CD4-positive, alpha-beta memory T cell (primary cell): ENCODE data around the gene PALLD. TPM values are rescaled to one million over a fixed set of nuclear protein-coding genes. Genes with fewer than 3 reads are reported as not detected.

Experiments used
- CTCF ChIA-PET: fragments of 350-600 bp; sonication (Branson Sonifier 250); formaldehyde crosslinking; loops from one replicate; lab custom pipeline; 2021; ENCODE audit warnings: inconsistent platforms; ENCODE audit not compliant: partially characterized antibody; lab: Charles Lee
- POLR2A ChIA-PET: fragments of 350-600 bp; sonication (Branson Sonifier 250); formaldehyde crosslinking; loops from one replicate; lab custom pipeline; 2021; ENCODE audit not compliant: partially characterized antibody; lab: Charles Lee
- DNase-seq, 5 donors: peaks; one replicate each; pipeline versions ENCODE4 v3.0.0 to v3.0.0-alpha.2; 2020 to 2022; ENCODE audit warnings: mixed read lengths in 1 of 5
- H3K27ac ChIP-seq: one replicate; pipeline ENCODE4 v1.7.0; 2013; ENCODE audit warnings: low read depth, low read length
- H3K27me3 ChIP-seq: 2 replicates; pipeline ENCODE4 v1.7.0; 2013; ENCODE audit warnings: mild to moderate bottlenecking, low read length, moderate library complexity; ENCODE audit not compliant: insufficient read depth
- H3K36me3 ChIP-seq: 2 replicates; pipeline ENCODE4 v1.7.0; 2013; ENCODE audit warnings: mild to moderate bottlenecking, low read length, moderate library complexity; ENCODE audit not compliant: insufficient read depth
- H3K4me1 ChIP-seq: 2 replicates; pipeline ENCODE4 v1.7.0; 2013; ENCODE audit warnings: mild to moderate bottlenecking, low read length, moderate library complexity; ENCODE audit not compliant: insufficient read depth
- H3K4me3 ChIP-seq, 2 donors: one replicate each; pipeline ENCODE4 v1.7.0; 2013; ENCODE audit warnings: low read length in 2 of 2, mild to moderate bottlenecking in 1 of 2
- H3K9me3 ChIP-seq, 2 donors: one replicate each; pipeline ENCODE4 v1.7.0; 2013; ENCODE audit warnings: low read length in 2 of 2, control low read depth in 1 of 2; ENCODE audit not compliant: control insufficient read depth in 1 of 2
- H3K27ac Mint-ChIP-seq, 7 donors: one replicate each; pipeline ENCODE4 v1.8.0; 2020 to 2021; ENCODE audit warnings: mixed read lengths in 7 of 7, mild to moderate bottlenecking in 6 of 7, inconsistent platforms in 3 of 7, moderate library complexity in 3 of 7
- H3K27me3 Mint-ChIP-seq, 2 donors: one replicate each; pipeline ENCODE4 v1.8.0; 2020 to 2021; ENCODE audit warnings: mixed read lengths in 2 of 2
- H3K36me3 Mint-ChIP-seq, 2 donors: one replicate each; pipeline ENCODE4 v1.8.0; 2020 to 2021; ENCODE audit warnings: mixed read lengths in 2 of 2, inconsistent platforms in 1 of 2, mild to moderate bottlenecking in 1 of 2
- H3K4me1 Mint-ChIP-seq, 4 donors: one replicate each; pipeline ENCODE4 v1.8.0; 2020 to 2021; ENCODE audit warnings: mixed read lengths in 4 of 4, mild to moderate bottlenecking in 1 of 4
- H3K4me3 Mint-ChIP-seq, 8 donors: one replicate each; pipeline ENCODE4 v1.8.0; 2020 to 2021; ENCODE audit warnings: mixed read lengths in 8 of 8, mild to moderate bottlenecking in 7 of 8, moderate library complexity in 6 of 8, inconsistent platforms in 3 of 8
- H3K9me3 Mint-ChIP-seq, 8 donors: one replicate each; pipeline ENCODE4 v1.8.0; 2020 to 2021; ENCODE audit warnings: mixed read lengths in 8 of 8, mild to moderate bottlenecking in 5 of 8, inconsistent platforms in 3 of 8, moderate library complexity in 1 of 8
- intact Hi-C: fragments of 100-400 bp; cut with micrococcal nuclease; formaldehyde crosslinking; loops from one replicate; pipeline ENCODE4 v1.15.1; 2023
- polyA plus RNA-seq, 2 donors: library from polyadenylated mRNA; unstranded; fragments of 300-500 nt; fragmentation: Illumina TruSeq; gene quantifications; one replicate each; pipeline ENCODE4 v1.2.3, GENCODE V29; 2021
- total RNA-seq, 2 experiments: library from RNA; stranded (reverse); gene quantifications; one replicate each; pipeline ENCODE4 v1.2.3, GENCODE V29; 2021

The PALLD gene
- total and polyA plus RNA-seq, 4 experiments from 2014 or later, result 0.55 to 1.4 (median 1.0) TPM; not detected in 1

DNA sequence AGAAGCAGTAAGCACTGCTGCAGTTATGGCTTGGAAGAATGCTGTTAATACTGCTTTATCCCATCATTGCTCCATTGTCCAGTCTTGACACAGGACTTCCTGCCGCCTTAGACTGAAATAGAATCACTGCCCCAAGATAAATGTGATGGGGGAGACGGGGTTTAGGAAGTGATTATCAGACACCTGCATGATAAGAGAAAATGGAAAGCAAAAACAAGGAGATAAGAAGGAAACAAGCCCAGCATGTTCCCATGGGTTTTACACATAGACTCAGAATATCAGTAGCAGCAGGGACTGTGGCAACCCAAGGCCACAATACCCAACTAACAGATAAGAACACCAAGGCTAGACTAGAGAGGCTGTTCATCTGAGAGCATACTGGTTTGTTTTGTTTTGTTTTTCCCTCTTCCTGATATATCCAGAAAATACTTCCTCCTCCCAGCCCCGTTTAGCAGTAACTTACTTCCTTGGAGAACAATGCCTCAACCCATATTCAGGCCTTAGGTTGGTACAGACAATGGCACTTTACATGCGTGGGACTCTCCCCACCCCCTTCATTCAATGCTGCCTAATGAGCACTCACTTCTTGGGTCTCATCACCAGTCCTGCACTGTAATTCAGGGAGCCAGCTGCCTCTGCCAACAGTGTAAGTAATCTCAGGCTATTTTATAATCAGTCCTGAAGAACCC, 280.6 kb downstream of the PALLD start:
- ChIA-PET CTCF (no interaction called here), POLR2A (no interaction called here)
- intact Hi-C loops, result no loop called here
- peaks cover 0 to 15% (median 6%) of the 10 kb centered on the region in 8 donors for H3K9me3 Mint-ChIP-seq
- H3K27ac ChIP-seq, result no peak overlapping the region
- H3K9me3 ChIP-seq, result no peaks in the 10 kb centered on the region
- H3K4me3 ChIP-seq, result no peak overlapping the region
- H3K27me3 Mint-ChIP-seq, result peaks cover 2 to 3% of the 10 kb centered on the region in 2 donors
- H3K4me1 ChIP-seq, result no peaks in the 10 kb centered on the region
- no peaks in the 10 kb centered on the region for H3K27me3 ChIP-seq
- no peaks in the 10 kb centered on the region for H3K36me3 Mint-ChIP-seq
- DNase-seq, result no peak
- no peak overlapping the region for H3K27ac Mint-ChIP-seq
- no peak overlapping the region for H3K4me3 Mint-ChIP-seq
- no peaks in the 10 kb centered on the region for H3K36me3 ChIP-seq
- no peaks in the 10 kb centered on the region for H3K4me1 Mint-ChIP-seq

DNA sequence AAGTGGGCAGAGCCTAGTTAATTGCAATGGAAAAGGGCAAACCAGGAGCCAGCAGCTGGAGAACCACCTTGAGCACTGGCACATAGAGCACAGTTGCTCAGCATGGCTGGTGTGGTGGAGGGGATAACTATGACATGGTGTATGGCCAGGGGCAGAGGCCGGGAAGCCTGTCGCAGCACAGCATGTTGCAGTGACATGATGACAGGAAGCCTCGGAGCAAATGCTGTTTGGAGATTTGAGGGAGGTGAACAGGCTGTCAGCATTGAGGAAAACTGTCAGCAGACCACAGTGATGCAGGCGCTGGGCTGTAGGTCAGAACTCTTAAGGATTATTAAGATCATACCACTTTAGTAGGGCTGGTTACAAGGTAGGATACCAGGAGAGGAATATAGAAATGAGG, 284.5 kb downstream of the PALLD start:
- Mint-ChIP-seq H3K4me1 (no peaks in the 10 kb centered on the region), H3K9me3 (peaks cover 0 to 7% (median 1%) of the 10 kb centered on the region in 8 donors), H3K27me3 (peaks cover 2 to 6% of the 10 kb centered on the region in 2 donors), H3K27ac (no peak overlapping the region), H3K4me3 (no peak overlapping the region), H3K36me3 (no peaks in the 10 kb centered on the region)
- POLR2A ChIA-PET, result no interaction called here
- Histone ChIP-seq H3K4me1 (no peaks in the 10 kb centered on the region), H3K27ac (no peak overlapping the region), H3K27me3 (no peaks in the 10 kb centered on the region), H3K4me3 (no peak overlapping the region), H3K9me3 (no peaks in the 10 kb centered on the region), H3K36me3 (no peaks in the 10 kb centered on the region)
- DNase-seq, result no peak
- intact Hi-C loops, result no loop called here
- CTCF ChIA-PET, result no interaction called here

DNA sequence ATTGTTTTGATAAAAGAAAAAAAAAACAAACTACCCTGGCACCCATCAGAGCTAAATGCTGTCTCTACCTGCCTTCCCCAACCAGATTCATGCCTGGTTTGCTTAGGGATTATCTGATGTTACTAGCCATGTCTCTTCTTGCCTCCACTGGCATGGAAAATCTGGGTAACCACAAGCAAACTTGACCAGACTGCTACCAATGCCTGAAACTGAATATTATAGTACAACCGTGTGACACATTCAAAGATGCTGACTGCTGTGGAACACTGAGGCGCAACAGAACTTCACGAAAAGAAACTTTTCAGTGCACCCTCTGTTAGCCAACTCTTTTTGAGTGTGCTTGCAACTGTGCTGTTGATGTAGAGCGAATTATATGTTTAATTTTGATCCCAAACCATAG, 285.1 kb downstream of the PALLD start:
- no peaks in the 10 kb centered on the region for H3K9me3 ChIP-seq
- no peaks in the 10 kb centered on the region for H3K4me1 ChIP-seq
- H3K9me3 Mint-ChIP-seq, result peaks cover 0 to 2% (median 0%) of the 10 kb centered on the region in 8 donors
- no peaks in the 10 kb centered on the region for H3K4me1 Mint-ChIP-seq
- H3K4me3 ChIP-seq, result no peak overlapping the region
- DNase-seq, result no peak
- H3K36me3 ChIP-seq, result no peaks in the 10 kb centered on the region
- H3K27me3 Mint-ChIP-seq, result peaks cover 2 to 6% of the 10 kb centered on the region in 2 donors
- intact Hi-C loops, result no loop called here
- H3K27ac ChIP-seq, result no peak overlapping the region
- CTCF ChIA-PET, result no interaction called here
- H3K27ac Mint-ChIP-seq, result no peak overlapping the region
- no peaks in the 10 kb centered on the region for H3K27me3 ChIP-seq
- POLR2A ChIA-PET, result no interaction called here
- no peaks in the 10 kb centered on the region for H3K36me3 Mint-ChIP-seq
- H3K4me3 Mint-ChIP-seq, result no peak overlapping the region

DNA sequence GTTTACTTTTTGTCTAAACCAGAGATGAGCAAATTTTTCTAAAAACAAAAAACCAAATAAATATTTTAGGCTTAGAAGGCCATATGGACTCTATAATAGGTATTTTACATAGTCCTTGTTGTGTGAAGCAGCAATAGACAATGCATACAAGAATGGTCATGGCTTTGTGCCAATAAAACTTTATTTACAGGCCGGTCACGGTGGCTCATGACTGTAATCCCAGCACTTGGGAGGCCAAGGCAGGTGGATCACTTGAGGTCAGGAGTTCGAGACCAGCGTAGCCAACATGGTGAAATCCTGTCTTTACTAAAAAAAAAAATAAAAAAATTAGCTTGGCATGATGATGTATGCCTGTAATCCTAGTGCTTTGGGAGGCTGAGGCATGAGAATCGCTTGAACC, 285.6 kb downstream of the PALLD start:
- Mint-ChIP-seq H3K9me3 (peaks cover 0 to 1% (median 0%) of the 10 kb centered on the region in 8 donors), H3K27ac (no peak overlapping the region), H3K27me3 (peaks cover 2 to 6% of the 10 kb centered on the region in 2 donors), H3K4me1 (no peaks in the 10 kb centered on the region), H3K4me3 (no peak overlapping the region), H3K36me3 (no peaks in the 10 kb centered on the region)
- no peaks in the 10 kb centered on the region for H3K27me3 ChIP-seq
- ChIA-PET CTCF (no interaction called here), POLR2A (no interaction called here)
- no peak overlapping the region for H3K4me3 ChIP-seq
- H3K9me3 ChIP-seq, result no peaks in the 10 kb centered on the region
- H3K36me3 ChIP-seq, result no peaks in the 10 kb centered on the region
- intact Hi-C loops, result no loop called here
- no peak for DNase-seq
- H3K4me1 ChIP-seq, result no peaks in the 10 kb centered on the region
- no peak overlapping the region for H3K27ac ChIP-seq

DNA sequence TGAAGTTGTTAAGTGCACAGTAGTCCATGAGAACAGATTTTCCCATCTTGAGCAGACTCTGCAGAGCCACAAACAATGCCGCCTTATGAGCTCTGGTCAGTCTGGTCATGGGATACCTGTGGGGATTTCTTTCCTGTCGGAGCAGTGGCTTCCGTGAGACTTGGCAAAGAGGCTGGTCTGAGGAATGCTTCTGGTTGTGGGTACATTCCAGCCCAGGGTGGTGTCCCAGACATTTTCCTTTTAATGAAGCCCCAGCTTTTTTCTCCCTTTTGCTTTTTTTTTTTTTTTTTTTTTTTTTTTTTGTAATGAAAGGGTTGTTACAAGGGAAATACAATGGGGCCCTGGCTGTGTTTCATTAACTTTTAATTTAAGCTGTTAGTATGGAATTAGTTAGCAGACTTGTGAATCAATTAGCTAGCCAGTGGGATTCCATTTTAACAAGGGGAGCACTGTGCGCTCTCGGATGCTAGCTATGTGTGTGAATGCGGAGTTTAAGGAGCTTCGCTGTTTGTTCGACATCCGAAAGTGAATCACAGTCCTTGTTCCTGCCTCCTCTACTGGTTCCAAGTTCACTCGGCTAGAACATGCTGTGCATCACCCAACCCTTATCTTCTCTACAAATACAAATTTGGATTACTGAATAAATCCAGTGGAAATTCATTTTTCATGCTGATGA, 288.1 kb downstream of the PALLD start:
- no peaks in the 10 kb centered on the region for H3K36me3 ChIP-seq
- ChIA-PET POLR2A (no interaction called here), CTCF (interaction anchor here (0.5 to 0.6 kb wide), 2 partner anchors 215 to 1106 kb away, joined by 3 read pairs; no protein-coding TSS in a partner anchor)

DNA sequence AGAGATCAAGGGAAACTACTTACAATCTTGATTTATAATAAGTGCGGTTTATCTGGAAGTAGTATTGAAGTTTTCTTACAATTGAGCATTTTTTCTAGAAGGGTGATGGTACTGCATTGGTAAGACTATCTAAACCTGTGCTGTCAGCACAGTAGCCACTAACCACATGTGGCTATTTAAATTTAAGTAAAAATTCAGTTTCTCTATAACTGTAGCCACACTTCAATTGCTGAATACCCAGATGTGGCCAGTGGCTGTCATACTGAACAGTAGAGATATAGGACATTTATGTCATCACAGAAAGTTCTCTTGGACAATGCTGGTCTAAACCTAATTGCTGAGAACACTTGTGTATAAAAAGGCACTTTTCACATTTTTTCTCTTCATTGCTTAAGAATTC, 290.5 kb downstream of the PALLD start:
- CTCF ChIA-PET, result no interaction called here
- POLR2A ChIA-PET, result no interaction called here

More for the DNA sequence above, 288.1 kb downstream of the PALLD start:
- H3K36me3 Mint-ChIP-seq, result no peaks in the 10 kb centered on the region
- Histone ChIP-seq H3K4me3 (no peak overlapping the region), H3K27me3 (no peaks in the 10 kb centered on the region), H3K4me1 (no peaks in the 10 kb centered on the region), H3K9me3 (no peaks in the 10 kb centered on the region), H3K27ac (no peak overlapping the region)
- intact Hi-C loops, result no loop called here
- no peak overlapping the region for H3K4me3 Mint-ChIP-seq
- H3K27ac Mint-ChIP-seq, result no peak overlapping the region
- peaks cover 2 to 6% of the 10 kb centered on the region in 2 donors for H3K27me3 Mint-ChIP-seq
- no peaks in the 10 kb centered on the region for H3K4me1 Mint-ChIP-seq
- DNase-seq, result no peak
- H3K9me3 Mint-ChIP-seq, result peaks cover 0 to 1% (median 0%) of the 10 kb centered on the region in 8 donors

DNA sequence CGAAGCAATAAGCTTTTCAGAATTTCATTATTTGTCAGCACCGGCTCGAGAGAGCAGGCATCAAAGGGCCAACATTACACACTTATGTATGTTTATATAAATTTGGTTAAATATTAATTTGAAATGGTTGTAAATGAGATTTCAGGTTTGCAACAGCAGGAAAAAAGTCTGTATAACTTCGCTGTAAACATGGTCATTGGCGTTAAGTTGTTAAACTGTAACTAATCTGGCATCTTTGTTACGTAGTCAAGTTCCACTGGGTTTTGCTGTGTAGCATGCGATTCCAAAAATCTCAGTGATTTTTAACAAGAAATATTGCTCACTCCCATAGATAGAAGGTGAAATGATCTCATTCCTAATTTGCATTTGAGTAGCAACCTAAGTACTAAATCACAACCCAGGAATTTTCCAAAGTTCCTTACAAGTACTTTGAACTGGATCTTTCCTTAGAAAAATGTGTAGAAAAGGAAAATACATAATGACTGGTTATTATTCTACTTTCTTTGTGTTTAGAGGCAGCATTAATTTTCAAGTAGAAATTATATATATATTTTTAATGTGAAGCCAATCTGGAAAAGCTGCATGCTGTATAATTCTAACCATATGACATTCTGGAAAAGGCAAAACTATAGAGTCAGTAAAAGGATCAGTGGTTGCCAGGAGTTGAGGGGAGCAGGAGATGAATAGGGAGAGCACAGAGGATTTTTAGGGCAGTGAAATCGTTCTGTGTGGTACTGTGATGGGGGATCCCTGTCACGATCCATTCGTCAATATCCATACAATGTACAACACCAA, 291.1 kb downstream of the PALLD start:
- H3K9me3 ChIP-seq, result no peaks in the 10 kb centered on the region
- peaks cover 0 to 3% (median 0%) of the 10 kb centered on the region in 8 donors for H3K9me3 Mint-ChIP-seq
- H3K4me3 Mint-ChIP-seq, result no peak overlapping the region
- H3K4me1 Mint-ChIP-seq, result no peaks in the 10 kb centered on the region
- H3K27me3 Mint-ChIP-seq, result peaks cover 0 to 6% of the 10 kb centered on the region in 2 donors
- no peaks in the 10 kb centered on the region for H3K36me3 ChIP-seq
- no peaks in the 10 kb centered on the region for H3K4me1 ChIP-seq
- DNase-seq, result no peak
- no peaks in the 10 kb centered on the region for H3K36me3 Mint-ChIP-seq
- no peak overlapping the region for H3K27ac Mint-ChIP-seq
- no peak overlapping the region for H3K4me3 ChIP-seq
- ChIA-PET POLR2A (no interaction called here), CTCF (no interaction called here)
- no peak overlapping the region for H3K27ac ChIP-seq
- intact Hi-C loops, result no loop called here
- no peaks in the 10 kb centered on the region for H3K27me3 ChIP-seq

More for the DNA sequence above, 290.5 kb downstream of the PALLD start:
- Mint-ChIP-seq H3K36me3 (no peaks in the 10 kb centered on the region), H3K27me3 (peaks cover 0 to 6% of the 10 kb centered on the region in 2 donors), H3K4me1 (no peaks in the 10 kb centered on the region), H3K27ac (no peak overlapping the region), H3K9me3 (peaks cover 0 to 3% (median 0%) of the 10 kb centered on the region in 8 donors), H3K4me3 (no peak overlapping the region)
- H3K4me1 ChIP-seq, result no peaks in the 10 kb centered on the region
- intact Hi-C loops, result no loop called here
- H3K4me3 ChIP-seq, result no peak overlapping the region
- no peaks in the 10 kb centered on the region for H3K36me3 ChIP-seq
- no peaks in the 10 kb centered on the region for H3K9me3 ChIP-seq
- H3K27ac ChIP-seq, result no peak overlapping the region
- DNase-seq, result no peak
- no peaks in the 10 kb centered on the region for H3K27me3 ChIP-seq
